Subcutaneous abdominal adipose tissue (tissue), 5 donors: Measurements from ENCODE around the gene STK40.

Source experiments
- H3K27ac ChIP-seq: one replicate; pipeline ENCODE4 v1.7.0; 2013; ENCODE audit warnings: low read depth, mild to moderate bottlenecking, inconsistent platforms, low read length, moderate library complexity
- H3K27me3 ChIP-seq, 5 donors: one replicate each; pipeline ENCODE4 v1.7.0; 2013; ENCODE audit warnings: low read length in 5 of 5, inconsistent platforms in 1 of 5; ENCODE audit not compliant: control insufficient read depth in 5 of 5, insufficient read depth in 4 of 5
- H3K36me3 ChIP-seq, 5 donors: one replicate each; pipeline ENCODE4 v1.7.0; 2013; ENCODE audit warnings: low read length in 5 of 5; ENCODE audit not compliant: control insufficient read depth in 5 of 5, insufficient read depth in 5 of 5
- H3K4me1 ChIP-seq, 5 donors: one replicate each; pipeline ENCODE4 v1.7.0; 2013; ENCODE audit warnings: low read length in 5 of 5, mild to moderate bottlenecking in 3 of 5, moderate library complexity in 1 of 5; ENCODE audit not compliant: control insufficient read depth in 5 of 5, insufficient read depth in 5 of 5
- H3K4me3 ChIP-seq, 5 donors: one replicate each; pipeline ENCODE4 v1.7.0; 2013; ENCODE audit warnings: low read length in 5 of 5, low read depth in 1 of 5
- H3K9ac ChIP-seq, 5 donors: one replicate each; pipeline ENCODE4 v1.7.0; 2013; ENCODE audit warnings: low read length in 5 of 5, mild to moderate bottlenecking in 4 of 5, moderate library complexity in 3 of 5
- H3K9me3 ChIP-seq, 5 donors: one replicate each; pipeline ENCODE4 v1.7.0; 2013; ENCODE audit warnings: low read length in 5 of 5; ENCODE audit not compliant: control insufficient read depth in 5 of 5
- donor health status: healthy.
- donor health status: healthy.
- donor health status: healthy.
- donor health status: healthy.
- donor health status: healthy.

Gene STK40, protein sequence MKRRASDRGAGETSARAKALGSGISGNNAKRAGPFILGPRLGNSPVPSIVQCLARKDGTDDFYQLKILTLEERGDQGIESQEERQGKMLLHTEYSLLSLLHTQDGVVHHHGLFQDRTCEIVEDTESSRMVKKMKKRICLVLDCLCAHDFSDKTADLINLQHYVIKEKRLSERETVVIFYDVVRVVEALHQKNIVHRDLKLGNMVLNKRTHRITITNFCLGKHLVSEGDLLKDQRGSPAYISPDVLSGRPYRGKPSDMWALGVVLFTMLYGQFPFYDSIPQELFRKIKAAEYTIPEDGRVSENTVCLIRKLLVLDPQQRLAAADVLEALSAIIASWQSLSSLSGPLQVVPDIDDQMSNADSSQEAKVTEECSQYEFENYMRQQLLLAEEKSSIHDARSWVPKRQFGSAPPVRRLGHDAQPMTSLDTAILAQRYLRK

DNA sequence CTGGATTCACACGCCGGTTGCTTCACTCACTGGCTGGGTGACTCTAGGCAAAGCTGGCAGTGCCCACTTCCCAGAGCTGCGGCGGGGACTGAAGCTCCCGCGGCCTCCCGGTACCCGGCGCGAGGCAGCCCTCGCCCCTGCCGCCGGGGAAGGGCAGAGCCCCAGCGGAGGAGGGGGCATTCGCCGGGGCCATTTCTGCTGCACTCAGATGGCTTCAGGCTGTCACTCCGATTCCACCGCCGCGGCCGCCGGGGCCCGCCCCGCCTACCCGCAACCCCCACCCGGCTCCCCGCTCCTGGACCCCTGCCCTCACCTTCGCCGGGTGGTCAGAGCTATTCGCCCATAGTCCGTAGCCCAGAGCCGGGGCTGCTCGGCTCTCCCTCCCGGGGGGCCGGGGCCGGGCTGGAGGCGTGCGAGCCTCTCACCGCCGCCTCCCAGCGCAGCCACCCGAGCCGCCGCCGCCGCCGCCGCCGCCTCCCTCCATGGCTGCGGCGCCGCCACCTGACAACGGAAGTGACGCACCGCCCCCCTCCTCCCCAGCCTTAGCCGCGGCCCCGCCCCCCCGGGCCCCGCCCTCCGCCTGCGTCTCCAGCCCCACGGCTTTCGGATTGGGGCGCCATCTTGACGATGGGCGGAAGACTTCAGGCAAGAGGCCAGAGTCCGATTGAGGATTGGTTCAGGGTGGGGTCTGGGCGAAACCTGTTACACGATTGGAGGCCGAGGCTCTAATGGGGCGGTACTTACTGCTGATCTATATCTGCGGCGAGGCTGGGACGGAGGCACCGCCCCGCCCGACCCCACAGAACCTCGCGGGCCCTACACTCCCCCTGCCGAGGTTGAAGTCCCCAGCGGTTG lies at the start of gene STK40:
STK40 (minus strand) TSS at position 515 of the 855 bp plus-strand sequence. CDS start 24,592 bp downstream, outside the sequence.
- H3K27me3 ChIP-seq: no peaks in the 10 kb centered on the region
- peak within 1 kb of the TSS; percentile 79 to 93 (median 83) for H3K4me3 ChIP-seq
- H3K9me3 ChIP-seq: no peaks in the 10 kb centered on the region
- H3K4me1 ChIP-seq: peaks cover 12 to 67% (median 54%) of the 10 kb centered on the region in 5 donors
- H3K27ac ChIP-seq: peak within 1 kb of the TSS; percentile 98
- H3K9ac ChIP-seq: peak within 1 kb of the TSS; percentile 85 to 99 (median 95)
- peaks cover 0 to 10% (median 7%) of the 10 kb centered on the region in 5 donors for H3K36me3 ChIP-seq

DNA sequence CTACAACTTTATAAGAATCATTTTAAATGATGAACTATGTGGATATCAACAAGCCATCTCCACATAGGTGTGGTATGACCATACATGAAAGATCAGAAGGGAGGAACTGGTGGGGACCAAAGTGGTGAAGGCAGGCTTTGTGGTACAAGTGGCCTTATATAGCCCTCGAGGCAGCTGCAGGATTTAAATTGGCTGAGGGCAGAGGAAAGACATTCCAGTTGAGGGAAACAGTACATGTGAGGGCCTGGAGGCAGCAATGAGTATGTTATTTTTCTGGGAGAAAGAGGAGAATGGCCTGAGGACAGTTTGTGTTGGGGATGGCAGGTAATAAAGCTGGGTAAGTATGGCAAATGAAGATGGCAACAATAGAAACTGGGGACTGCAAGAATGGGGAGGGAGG lies 47.4 kb upstream of the STK40 start:
- H3K4me3 ChIP-seq: no peak overlapping the region
- H3K9me3 ChIP-seq: no peaks in the 10 kb centered on the region
- H3K4me1 ChIP-seq: peaks cover 2 to 9% (median 8%) of the 10 kb centered on the region in 5 donors
- peaks cover 3 to 30% (median 22%) of the 10 kb centered on the region in 5 donors for H3K36me3 ChIP-seq
- no peak overlapping the region for H3K9ac ChIP-seq
- no peaks in the 10 kb centered on the region for H3K27me3 ChIP-seq
- no peak overlapping the region for H3K27ac ChIP-seq

DNA sequence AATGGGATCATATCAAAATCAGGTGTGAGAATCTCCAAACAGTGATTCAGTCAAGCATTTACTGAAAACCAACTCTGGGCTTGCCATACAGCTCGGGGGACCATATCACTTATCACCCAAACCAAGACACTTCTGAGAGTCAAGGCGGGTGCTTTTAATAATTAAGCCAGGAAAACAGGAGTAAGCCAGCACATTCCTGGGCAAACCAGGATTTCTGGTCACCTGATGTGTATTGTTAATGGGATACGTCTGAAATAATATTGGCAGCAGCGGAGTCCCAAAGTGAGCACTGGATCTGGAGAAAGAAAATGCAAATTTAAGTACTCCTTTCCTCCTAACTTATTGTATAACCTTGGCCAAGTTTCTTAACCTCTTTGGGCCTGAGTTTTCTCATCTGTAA lies 46.9 kb upstream of the STK40 start:
- Histone ChIP-seq H3K27ac (no peak overlapping the region), H3K27me3 (no peaks in the 10 kb centered on the region), H3K36me3 (peaks cover 3 to 28% (median 22%) of the 10 kb centered on the region in 5 donors), H3K4me3 (no peak overlapping the region), H3K4me1 (peaks cover 2 to 9% (median 8%) of the 10 kb centered on the region in 5 donors), H3K9ac (no peak overlapping the region), H3K9me3 (no peaks in the 10 kb centered on the region)

DNA sequence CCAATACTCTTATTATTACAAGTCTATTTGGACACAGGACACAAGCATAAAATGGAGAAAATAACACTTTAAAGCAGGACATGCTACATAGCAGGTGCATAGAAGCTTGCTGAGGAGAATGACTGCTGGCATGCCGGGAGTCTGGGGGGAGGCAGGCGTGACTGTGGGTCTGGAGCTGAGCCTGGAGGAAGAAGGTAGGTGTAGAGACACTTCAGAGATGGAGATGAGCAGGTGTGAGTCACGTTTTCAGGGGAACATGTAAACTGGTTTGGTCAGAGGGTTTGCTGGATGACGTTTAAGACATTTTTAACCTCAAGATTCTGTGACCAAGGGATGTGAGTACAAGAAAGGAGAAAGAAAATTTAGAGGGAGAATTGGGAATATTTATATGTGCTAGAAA lies 40.1 kb upstream of the STK40 start:
- Histone ChIP-seq H3K4me1 (peaks cover 0 to 3% (median 0%) of the 10 kb centered on the region in 5 donors), H3K9me3 (no peaks in the 10 kb centered on the region), H3K4me3 (no peak overlapping the region), H3K27ac (no peak overlapping the region), H3K27me3 (no peaks in the 10 kb centered on the region), H3K36me3 (peaks cover 10 to 32% (median 17%) of the 10 kb centered on the region in 5 donors), H3K9ac (no peak overlapping the region)

DNA sequence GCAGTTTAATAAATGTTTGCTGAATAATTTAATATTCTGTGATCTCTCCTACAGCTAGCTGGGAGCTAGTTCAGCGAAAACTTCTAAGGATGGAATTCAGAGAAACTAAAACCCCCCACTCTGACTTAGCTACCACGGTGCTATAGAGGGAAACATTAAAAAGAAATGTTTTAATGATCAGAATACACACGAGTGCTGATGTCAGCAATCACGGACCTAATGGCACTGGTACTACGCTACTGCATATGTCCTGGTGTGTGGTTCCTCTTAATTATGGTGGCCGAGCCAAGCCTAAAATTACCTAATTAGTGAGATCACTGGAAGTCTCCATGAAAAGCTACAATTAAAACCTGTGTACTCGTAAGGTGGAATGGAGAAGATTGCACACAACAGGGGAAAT lies 35.9 kb upstream of the STK40 start:
- Histone ChIP-seq H3K4me1 (peaks cover 7 to 36% (median 27%) of the 10 kb centered on the region in 5 donors), H3K9ac (no peak overlapping the region), H3K27ac (no peak overlapping the region), H3K27me3 (no peaks in the 10 kb centered on the region), H3K36me3 (peaks cover 10 to 28% (median 20%) of the 10 kb centered on the region in 5 donors), H3K9me3 (no peaks in the 10 kb centered on the region), H3K4me3 (no peak overlapping the region)

DNA sequence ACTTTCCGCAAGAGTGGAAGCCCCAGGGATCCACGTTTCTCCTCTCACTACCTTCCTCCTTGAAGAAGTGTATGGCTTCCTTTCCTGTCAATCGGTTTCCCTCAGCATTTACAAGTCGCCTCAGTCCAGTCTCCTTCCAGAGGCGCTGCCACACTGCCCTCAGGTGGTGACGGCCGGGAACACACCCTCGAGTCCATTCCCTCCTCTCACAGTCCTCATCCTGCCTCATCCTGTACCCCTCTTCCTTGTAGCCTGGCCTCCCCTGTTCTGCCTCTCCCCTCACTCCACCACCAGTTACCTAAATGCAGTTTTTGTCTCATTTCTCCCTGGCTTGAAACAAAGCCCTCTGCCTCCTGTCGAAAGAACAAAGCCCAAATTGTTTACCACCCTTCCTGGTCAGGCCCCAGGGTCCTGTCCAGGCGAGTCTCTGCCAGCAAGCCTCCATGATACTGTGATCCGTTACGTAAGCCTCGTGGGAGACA lies 35.2 kb upstream of the STK40 start:
- H3K9ac ChIP-seq: peak overlapping the region in 1 of 5 donors; percentile 5
- peaks cover 10 to 28% (median 21%) of the 10 kb centered on the region in 5 donors for H3K36me3 ChIP-seq
- H3K9me3 ChIP-seq: no peaks in the 10 kb centered on the region
- H3K27ac ChIP-seq: peak overlapping the region; percentile 89
- peak overlapping the region in 3 of 5 donors; percentile 10 to 53 (median 20) for H3K4me3 ChIP-seq
- H3K4me1 ChIP-seq: peaks cover 7 to 36% (median 27%) of the 10 kb centered on the region in 5 donors
- no peaks in the 10 kb centered on the region for H3K27me3 ChIP-seq

DNA sequence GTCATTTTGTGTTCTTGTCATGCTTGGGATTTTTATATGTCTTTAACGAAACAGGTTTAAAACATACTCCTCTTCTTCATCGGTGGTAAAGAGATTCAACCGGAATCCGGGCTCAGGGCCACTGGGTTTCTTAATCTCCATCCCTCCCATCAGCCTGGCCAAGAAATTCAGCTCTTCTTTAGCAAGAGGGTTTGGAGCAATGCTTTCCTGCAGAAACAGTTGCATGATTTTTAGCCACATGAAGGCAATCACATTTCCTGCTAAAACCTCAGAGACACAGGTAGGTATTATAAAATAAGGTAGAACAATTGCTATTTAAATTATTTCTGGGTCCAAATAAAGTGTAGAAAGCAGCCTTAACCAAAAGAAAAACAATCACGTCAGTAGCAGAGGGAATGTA lies 34.7 kb upstream of the STK40 start:
- H3K27ac ChIP-seq: peak overlapping the region; percentile 89
- H3K9ac ChIP-seq: peak overlapping the region in 1 of 5 donors; percentile 5
- H3K27me3 ChIP-seq: no peaks in the 10 kb centered on the region
- peak overlapping the region in 3 of 5 donors; percentile 10 to 53 (median 20) for H3K4me3 ChIP-seq
- peaks cover 7 to 36% (median 27%) of the 10 kb centered on the region in 5 donors for H3K4me1 ChIP-seq
- peaks cover 10 to 28% (median 21%) of the 10 kb centered on the region in 5 donors for H3K36me3 ChIP-seq
- no peaks in the 10 kb centered on the region for H3K9me3 ChIP-seq

DNA sequence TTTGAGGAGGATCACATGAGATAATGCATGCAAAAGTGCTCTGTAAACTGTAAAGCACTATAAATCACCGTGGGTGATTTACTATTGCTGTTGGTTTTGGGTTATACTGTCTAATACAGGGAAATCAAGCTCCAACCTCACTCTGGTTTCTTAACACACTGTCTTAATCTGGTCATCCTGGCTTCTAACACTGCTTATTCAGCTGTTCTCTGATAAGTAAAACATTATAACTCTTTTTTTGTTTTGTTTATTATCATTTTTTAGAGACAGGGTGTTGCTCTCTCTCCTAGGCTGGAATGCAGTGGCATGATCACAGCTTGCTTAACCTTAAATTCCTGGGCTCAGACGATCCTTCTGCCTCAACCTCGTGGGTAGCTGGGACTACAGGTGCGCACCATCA lies 33.8 kb upstream of the STK40 start:
- Histone ChIP-seq H3K9ac (no peak overlapping the region), H3K9me3 (no peaks in the 10 kb centered on the region), H3K27me3 (no peaks in the 10 kb centered on the region), H3K36me3 (peaks cover 10 to 28% (median 21%) of the 10 kb centered on the region in 5 donors), H3K4me3 (no peak overlapping the region), H3K4me1 (peaks cover 7 to 36% (median 27%) of the 10 kb centered on the region in 5 donors), H3K27ac (peak overlapping the region; percentile 89)

DNA sequence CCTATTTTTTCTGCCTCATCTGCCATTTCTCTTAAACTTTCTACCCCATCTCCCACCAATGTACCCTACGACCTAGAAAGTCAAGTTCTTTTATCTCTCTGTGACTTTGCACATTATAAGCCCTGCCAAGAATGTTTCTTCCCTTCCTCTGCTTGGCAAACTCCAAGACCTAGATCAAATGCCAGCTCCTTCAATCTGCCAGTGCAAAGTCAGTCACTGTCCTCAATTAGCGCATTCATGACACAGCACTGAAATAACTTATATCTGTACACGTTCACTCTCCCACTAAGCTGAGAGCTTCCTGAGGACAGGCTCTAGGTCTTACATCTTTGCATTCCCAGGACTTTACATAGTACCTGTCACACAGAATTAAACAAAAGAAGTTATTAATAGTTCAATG lies 33.4 kb upstream of the STK40 start:
- peak overlapping the region; percentile 89 for H3K27ac ChIP-seq
- peaks cover 10 to 24% (median 21%) of the 10 kb centered on the region in 5 donors for H3K36me3 ChIP-seq
- no peak overlapping the region for H3K9ac ChIP-seq
- no peaks in the 10 kb centered on the region for H3K27me3 ChIP-seq
- no peak overlapping the region for H3K4me3 ChIP-seq
- H3K4me1 ChIP-seq: peaks cover 7 to 36% (median 27%) of the 10 kb centered on the region in 5 donors
- H3K9me3 ChIP-seq: no peaks in the 10 kb centered on the region
